Common myeloid progenitor, CD34-positive (primary cell): Measurements from ENCODE around the gene UGT8.
"Not testable (repeated sequence)": the region's sequence is repeated elsewhere in the genome, so short reads cannot be mapped to it uniquely, and the experiment has no call there.

Experiments used
- CTCF ChIA-PET: fragments of 350-600 bp; sonication (Branson Sonifier 250); formaldehyde crosslinking; loops from one replicate; lab custom pipeline; 2021; ENCODE audit warnings: antibody characterized with exemption; lab: Charles Lee
- POLR2A ChIA-PET: fragments of 350-600 bp; sonication (Branson Sonifier 250); formaldehyde crosslinking; loops from one replicate; lab custom pipeline; 2021; ENCODE audit warnings: antibody characterized with exemption; lab: Charles Lee
- DNase-seq, 3 donors: peaks; one replicate each; pipeline versions ENCODE4 v3.0.0 to v3.0.0-alpha.2; 2013
- H3K27ac ChIP-seq, 2 experiments: 1 replicate in 1 of 2; 2 replicates in 1 of 2; pipeline ENCODE4 v1.7.0; 2013; ENCODE audit warnings: inconsistent platforms in 2 of 2, low read length in 2 of 2, mild to moderate bottlenecking in 2 of 2, low read depth in 1 of 2, moderate library complexity in 1 of 2; ENCODE audit not compliant: severe bottlenecking in 2 of 2, insufficient read depth in 1 of 2, poor library complexity in 1 of 2
- H3K27me3 ChIP-seq, 5 experiments: replicated peaks in 2 of 5; 1 replicate in 3 of 5; 2 replicates in 2 of 5; pipeline versions ENCODE4 v1.6.1 to v1.7.0; 2013; ENCODE audit warnings: low read length in 4 of 5, mild to moderate bottlenecking in 2 of 5, moderate library complexity in 2 of 5, inconsistent platforms in 1 of 5; ENCODE audit not compliant: insufficient read depth in 5 of 5, control insufficient read depth in 4 of 5
- H3K36me3 ChIP-seq, 4 experiments: 1 replicate in 2 of 4; 2 replicates in 2 of 4; pipeline versions ENCODE4 v1.6.1 to v1.7.0; 2013; ENCODE audit warnings: low read length in 3 of 4, control low read depth in 1 of 4, mild to moderate bottlenecking in 1 of 4; ENCODE audit not compliant: control insufficient read depth in 4 of 4, insufficient read depth in 4 of 4
- H3K4me1 ChIP-seq, 4 experiments: 1 replicate in 3 of 4; 2 replicates in 1 of 4; pipeline versions ENCODE4 v1.6.1 to v1.7.1; 2013; ENCODE audit warnings: low read length in 3 of 4, mild to moderate bottlenecking in 3 of 4, control low read depth in 1 of 4, inconsistent platforms in 1 of 4, moderate library complexity in 1 of 4; ENCODE audit not compliant: control insufficient read depth in 4 of 4, insufficient read depth in 4 of 4; ENCODE audit errors: control extremely low read depth in 1 of 4
- H3K4me3 ChIP-seq, 7 experiments: 1 replicate in 4 of 7; 2 replicates in 3 of 7; pipeline versions ENCODE4 v1.5.1 to v1.7.0; 2013; ENCODE audit warnings: mild to moderate bottlenecking in 7 of 7, low read length in 6 of 7, moderate library complexity in 6 of 7, inconsistent platforms in 2 of 7, low read depth in 2 of 7, control low read depth in 1 of 7; ENCODE audit not compliant: insufficient read depth in 4 of 7, control insufficient read depth in 1 of 7; ENCODE audit errors: extremely low read depth in 1 of 7
- H3K9me3 ChIP-seq, 5 experiments: 1 replicate in 4 of 5; 2 replicates in 1 of 5; pipeline versions ENCODE4 v1.6.1 to v1.7.1; 2013; ENCODE audit warnings: low read length in 4 of 5, mild to moderate bottlenecking in 2 of 5, inconsistent platforms in 1 of 5, low read depth in 1 of 5, moderate library complexity in 1 of 5; ENCODE audit not compliant: control insufficient read depth in 4 of 5, insufficient read depth in 2 of 5; ENCODE audit errors: control extremely low read depth in 1 of 5
- WGBS: methylation state at CpG from one replicate; pipeline ENCODE4 v1.1.5; 2013; ENCODE audit not compliant: insufficient coverage; 5-methylcytosine and 5-hydroxymethylcytosine counted together

UGT8 gene

DNA sequence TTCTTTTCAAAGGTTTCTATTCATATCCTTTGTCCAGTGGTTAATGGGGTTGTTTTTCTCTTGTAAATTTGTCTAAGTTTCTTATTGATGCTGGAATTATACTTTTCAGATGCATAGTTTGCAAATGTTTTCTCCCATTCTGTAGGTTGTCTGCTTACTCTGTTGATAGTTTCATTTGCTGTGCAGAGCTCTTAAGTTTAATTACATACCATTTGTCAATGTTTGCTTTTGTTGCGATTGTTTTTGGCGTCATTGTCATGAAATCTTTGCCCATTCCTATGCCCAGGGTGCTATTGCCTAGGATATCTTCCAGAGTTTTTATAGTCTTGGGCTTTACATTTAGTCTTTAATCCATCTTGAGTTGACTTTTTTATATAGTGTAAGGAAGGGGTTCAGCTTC is 21.2 kb upstream of the UGT8 start:
- Histone ChIP-seq H3K4me1 (no peaks in the 10 kb centered on the region), H3K9me3 (peaks cover 0 to 5% (median 2%) of the 10 kb centered on the region in 5 experiments), H3K4me3 (no peak overlapping the region), H3K36me3 (no peaks in the 10 kb centered on the region), H3K27me3 (peaks cover 0 to 2% (median 0%) of the 10 kb centered on the region in 5 experiments), H3K27ac (no peak overlapping the region)
- ChIA-PET CTCF (no interaction called here), POLR2A (no interaction called here)
- no peak for DNase-seq
- WGBS: 100% methylated on average over 2 of the region's 2 CpGs

DNA sequence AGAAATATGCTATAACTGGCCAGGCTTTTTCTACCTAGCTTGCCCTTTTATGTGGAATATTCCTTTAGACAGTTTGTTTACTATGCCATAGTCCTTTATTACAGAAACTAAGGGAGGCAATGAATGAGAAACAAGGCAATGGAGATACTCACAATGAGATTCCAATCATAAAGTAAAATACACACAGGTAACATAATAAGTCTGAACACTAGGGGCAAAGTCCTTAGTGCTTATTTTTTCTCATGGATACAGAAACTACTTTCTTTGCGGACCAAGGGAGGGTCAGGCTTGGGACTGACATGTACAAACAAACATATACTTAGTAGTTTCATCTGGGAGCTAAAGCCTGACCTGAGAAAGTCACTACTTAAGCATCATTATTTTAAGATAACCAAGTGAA is 16.0 kb upstream of the UGT8 start:
- DNase-seq: no peak
- no peak overlapping the region for H3K27ac ChIP-seq
- CTCF ChIA-PET: no interaction called here
- POLR2A ChIA-PET: no interaction called here
- H3K4me3 ChIP-seq: no peak overlapping the region
- H3K36me3 ChIP-seq: no peaks in the 10 kb centered on the region
- no peaks in the 10 kb centered on the region for H3K4me1 ChIP-seq
- WGBS: no CpG with 5 or more reads among the region's 1 CpG
- H3K27me3 ChIP-seq: no peaks in the 10 kb centered on the region
- H3K9me3 ChIP-seq: peaks cover 0 to 5% (median 2%) of the 10 kb centered on the region in 5 experiments

GRCh38 chr4:114588305-114588704 is 10.3 kb upstream of the UGT8 start:
- H3K9me3 ChIP-seq: no peaks in the 10 kb centered on the region
- CTCF ChIA-PET: no interaction called here
- DNase-seq: no peak

DNA sequence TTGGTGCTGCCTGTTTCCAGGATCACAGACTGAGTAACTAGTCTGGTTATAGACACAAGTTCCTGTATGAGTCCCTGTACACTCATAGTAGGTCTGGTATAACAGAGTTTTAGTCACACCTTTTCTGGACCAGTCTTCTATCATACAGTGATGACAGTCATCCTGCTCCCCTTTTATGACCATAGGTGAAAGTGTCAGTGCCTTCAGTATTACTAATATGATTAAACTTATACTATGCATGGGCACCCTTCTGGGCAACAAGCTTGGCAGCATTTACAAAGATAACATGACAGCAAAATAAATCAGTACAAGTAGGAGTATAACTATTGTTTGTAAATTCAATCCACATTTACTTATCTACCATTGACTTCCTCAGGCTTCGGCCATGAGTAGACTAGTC is 8.2 kb upstream of the UGT8 start:
- H3K4me3 ChIP-seq, H3K27ac ChIP-seq, H3K27me3 ChIP-seq, DNase-seq, H3K9me3 ChIP-seq, POLR2A ChIA-PET, H3K4me1 ChIP-seq, CTCF ChIA-PET, H3K36me3 ChIP-seq: not testable (repeated sequence)
- 100% methylated on average over 1 of the region's 1 CpG for WGBS

More at GRCh38 chr4:114588305-114588704, 10.3 kb upstream of the UGT8 start:
- WGBS: 100% methylated on average over 2 of the region's 6 CpGs
- no peaks in the 10 kb centered on the region for H3K36me3 ChIP-seq
- H3K4me1 ChIP-seq: no peaks in the 10 kb centered on the region
- no peak overlapping the region for H3K27ac ChIP-seq
- peaks cover 0 to 2% (median 0%) of the 10 kb centered on the region in 5 experiments for H3K27me3 ChIP-seq
- POLR2A ChIA-PET: no interaction called here
- H3K4me3 ChIP-seq: no peak overlapping the region

DNA sequence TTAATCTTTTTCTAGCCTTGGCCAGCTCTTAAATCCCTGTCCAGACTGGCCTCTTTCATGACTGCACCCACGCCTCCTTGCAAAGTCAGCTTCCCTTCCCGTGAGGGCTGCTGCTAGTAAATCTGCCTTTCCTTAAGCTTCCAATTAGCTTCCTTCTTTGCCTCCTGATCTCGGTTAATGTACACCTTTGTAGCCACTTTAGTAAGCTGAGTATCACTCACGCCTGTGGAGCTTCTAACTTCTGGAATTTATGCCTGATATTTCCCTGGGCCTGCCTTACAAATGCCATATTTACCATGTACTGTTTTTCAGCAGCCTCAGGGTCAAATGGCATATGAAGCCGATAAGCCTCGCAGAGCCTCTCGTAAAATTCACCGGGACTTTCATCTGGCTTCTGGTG is 5.1 kb upstream of the UGT8 start:
- peaks cover 0 to 8% (median 7%) of the 10 kb centered on the region in 4 experiments for H3K4me1 ChIP-seq
- H3K4me3 ChIP-seq: no peak overlapping the region
- peaks cover 0 to 33% (median 9%) of the 10 kb centered on the region in 5 experiments for H3K27me3 ChIP-seq
- H3K9me3 ChIP-seq: peaks cover 0 to 6% (median 0%) of the 10 kb centered on the region in 5 experiments
- DNase-seq: no peak
- 93% methylated on average over 8 of the region's 8 CpGs for WGBS
- no peak overlapping the region for H3K27ac ChIP-seq
- no peaks in the 10 kb centered on the region for H3K36me3 ChIP-seq
- ChIA-PET POLR2A (no interaction called here), CTCF (no interaction called here)

GRCh38 chr4:114595207-114595606 is 3.4 kb upstream of the UGT8 start:
- no peak overlapping the region for H3K27ac ChIP-seq
- H3K36me3 ChIP-seq: no peaks in the 10 kb centered on the region
- peaks cover 0 to 21% (median 18%) of the 10 kb centered on the region in 4 experiments for H3K4me1 ChIP-seq
- peaks cover 5 to 50% (median 21%) of the 10 kb centered on the region in 5 experiments for H3K27me3 ChIP-seq
- ChIA-PET POLR2A (no interaction called here), CTCF (no interaction called here)
- peaks cover 0 to 6% (median 0%) of the 10 kb centered on the region in 5 experiments for H3K9me3 ChIP-seq
- WGBS: 98% methylated on average over 11 of the region's 11 CpGs
- DNase-seq: no peak
- no peak overlapping the region for H3K4me3 ChIP-seq

GRCh38 chr4:114595921-114596320 is 2.7 kb upstream of the UGT8 start:
- no CpG with 5 or more reads among the region's 2 CpGs for WGBS
- Histone ChIP-seq H3K27me3 (peaks cover 11 to 56% (median 21%) of the 10 kb centered on the region in 5 experiments), H3K4me1 (peaks cover 0 to 21% (median 18%) of the 10 kb centered on the region in 4 experiments), H3K27ac (no peak overlapping the region), H3K4me3 (no peak overlapping the region), H3K9me3 (peaks cover 0 to 6% (median 0%) of the 10 kb centered on the region in 5 experiments), H3K36me3 (no peaks in the 10 kb centered on the region)
- POLR2A ChIA-PET: no interaction called here
- CTCF ChIA-PET: no interaction called here
- no peak for DNase-seq
